Activated T-cell treated with anti-CD3 and anti-CD28 coated beads, Interleukin-2, amount 50 U/mL, for 24 hours (primary cell): ENCODE results near the gene LRGUK.
"Not testable (repeated sequence)": the region's sequence is repeated elsewhere in the genome, so short reads cannot be mapped to it uniquely, and the experiment has no call there.

ENCODE experiments used
- DNase-seq: peaks from one replicate; pipeline ENCODE4 v3.0.0-alpha.2; 2020
- H3K27ac Mint-ChIP-seq: 2 replicates; pipeline ENCODE4 v1.8.0; 2020; ENCODE audit warnings: mild to moderate bottlenecking, mixed read lengths
- H3K27me3 Mint-ChIP-seq: 2 replicates; pipeline ENCODE4 v1.8.0; 2020; ENCODE audit warnings: mixed read lengths
- H3K36me3 Mint-ChIP-seq: 2 replicates; pipeline ENCODE4 v1.8.0; 2020; ENCODE audit warnings: low read depth, mixed read lengths
- H3K4me1 Mint-ChIP-seq: 2 replicates; pipeline ENCODE4 v1.8.0; 2020; ENCODE audit warnings: low read depth, mixed read lengths
- H3K4me3 Mint-ChIP-seq: 2 replicates; pipeline ENCODE4 v1.8.0; 2020; ENCODE audit warnings: mild to moderate bottlenecking, moderate library complexity, mixed read lengths
- H3K9me3 Mint-ChIP-seq: 2 replicates; pipeline ENCODE4 v1.8.0; 2020; ENCODE audit warnings: mixed read lengths

LRGUK gene

GRCh38 chr7:134279898-134280297, 152.8 kb downstream of the LRGUK start:
- Mint-ChIP-seq H3K27ac (no peak overlapping the region), H3K4me3 (no peak overlapping the region), H3K36me3 (no peaks in the 10 kb centered on the region), H3K4me1 (no peaks in the 10 kb centered on the region), H3K9me3 (no peaks in the 10 kb centered on the region), H3K27me3 (peaks cover 70% of the 10 kb centered on the region)
- no peak for DNase-seq

- H3K4me3 Mint-ChIP-seq = no peak overlapping the region
- no peaks in the 10 kb centered on the region for H3K4me1 Mint-ChIP-seq
- no peaks in the 10 kb centered on the region for H3K36me3 Mint-ChIP-seq
- H3K9me3 Mint-ChIP-seq = no peaks in the 10 kb centered on the region
- H3K27me3 Mint-ChIP-seq = peaks cover 69% of the 10 kb centered on the region
- H3K27ac Mint-ChIP-seq = no peak overlapping the region
- DNase-seq = no peak
Measured at GRCh38 chr7:134280508-134280907, 153.4 kb downstream of the LRGUK start.

GRCh38 chr7:134284011-134284410, 156.9 kb downstream of the LRGUK start:
- H3K4me3 Mint-ChIP-seq = no peak overlapping the region
- no peak for DNase-seq
- no peak overlapping the region for H3K27ac Mint-ChIP-seq
- no peaks in the 10 kb centered on the region for H3K36me3 Mint-ChIP-seq
- H3K4me1 Mint-ChIP-seq = no peaks in the 10 kb centered on the region
- H3K27me3 Mint-ChIP-seq = peaks cover 42% of the 10 kb centered on the region
- H3K9me3 Mint-ChIP-seq = no peaks in the 10 kb centered on the region

- H3K27me3 Mint-ChIP-seq = peaks cover 36% of the 10 kb centered on the region
- H3K4me3 Mint-ChIP-seq = no peak overlapping the region
- H3K9me3 Mint-ChIP-seq = no peaks in the 10 kb centered on the region
- no peaks in the 10 kb centered on the region for H3K4me1 Mint-ChIP-seq
- H3K27ac Mint-ChIP-seq = no peak overlapping the region
- DNase-seq = no peak
- no peaks in the 10 kb centered on the region for H3K36me3 Mint-ChIP-seq
Measured at GRCh38 chr7:134284952-134285351, 157.8 kb downstream of the LRGUK start.

- peaks cover 15% of the 10 kb centered on the region for H3K27me3 Mint-ChIP-seq
- no peak overlapping the region for H3K4me3 Mint-ChIP-seq
- no peaks in the 10 kb centered on the region for H3K9me3 Mint-ChIP-seq
- H3K27ac Mint-ChIP-seq = no peak overlapping the region
- H3K4me1 Mint-ChIP-seq = no peaks in the 10 kb centered on the region
- peaks cover 18% of the 10 kb centered on the region for H3K36me3 Mint-ChIP-seq
- no peak for DNase-seq
Measured at GRCh38 chr7:134287916-134288659, 160.9 kb downstream of the LRGUK start.

- no peaks in the 10 kb centered on the region for H3K4me1 Mint-ChIP-seq
- no peak overlapping the region for H3K27ac Mint-ChIP-seq
- peaks cover 7% of the 10 kb centered on the region for H3K27me3 Mint-ChIP-seq
- peaks cover 29% of the 10 kb centered on the region for H3K36me3 Mint-ChIP-seq
- DNase-seq = no peak
- H3K9me3 Mint-ChIP-seq = no peaks in the 10 kb centered on the region
- H3K4me3 Mint-ChIP-seq = no peak overlapping the region
Measured at GRCh38 chr7:134289423-134289822, 162.3 kb downstream of the LRGUK start.

- Mint-ChIP-seq H3K4me3 (no peak overlapping the region), H3K27ac (no peak overlapping the region), H3K4me1 (no peaks in the 10 kb centered on the region), H3K9me3 (no peaks in the 10 kb centered on the region), H3K27me3 (peaks cover 3% of the 10 kb centered on the region), H3K36me3 (peaks cover 33% of the 10 kb centered on the region)
- no peak for DNase-seq
Measured at GRCh38 chr7:134289841-134290240, 162.7 kb downstream of the LRGUK start.

- Mint-ChIP-seq H3K27ac (no peak overlapping the region), H3K9me3 (no peaks in the 10 kb centered on the region), H3K4me1 (no peaks in the 10 kb centered on the region), H3K4me3 (no peak overlapping the region), H3K27me3 (no peaks in the 10 kb centered on the region), H3K36me3 (peaks cover 38% of the 10 kb centered on the region)
- no peak for DNase-seq
Measured at GRCh38 chr7:134290286-134290685, 163.1 kb downstream of the LRGUK start.

- H3K9me3 Mint-ChIP-seq = no peaks in the 10 kb centered on the region
- peaks cover 63% of the 10 kb centered on the region for H3K36me3 Mint-ChIP-seq
- no peaks in the 10 kb centered on the region for H3K4me1 Mint-ChIP-seq
- no peak overlapping the region for H3K4me3 Mint-ChIP-seq
- H3K27ac Mint-ChIP-seq = no peak overlapping the region
- no peak for DNase-seq
- no peaks in the 10 kb centered on the region for H3K27me3 Mint-ChIP-seq
Measured at GRCh38 chr7:134293002-134293740, 166.0 kb downstream of the LRGUK start.

GRCh38 chr7:134295982-134296381, 168.8 kb downstream of the LRGUK start:
- not testable (repeated sequence) for H3K4me3 Mint-ChIP-seq, H3K27me3 Mint-ChIP-seq, H3K4me1 Mint-ChIP-seq

GRCh38 chr7:134297489-134297888, 170.3 kb downstream of the LRGUK start:
- DNase-seq = no peak
- no peak overlapping the region for H3K4me3 Mint-ChIP-seq
- no peaks in the 10 kb centered on the region for H3K27me3 Mint-ChIP-seq
- H3K4me1 Mint-ChIP-seq = no peaks in the 10 kb centered on the region
- peaks cover 90% of the 10 kb centered on the region for H3K36me3 Mint-ChIP-seq
- no peak overlapping the region for H3K27ac Mint-ChIP-seq
- H3K9me3 Mint-ChIP-seq = no peaks in the 10 kb centered on the region

More at GRCh38 chr7:134295982-134296381, 168.8 kb downstream of the LRGUK start:
- H3K27ac Mint-ChIP-seq, DNase-seq, H3K9me3 Mint-ChIP-seq: not testable (repeated sequence)
- H3K36me3 Mint-ChIP-seq = peaks cover 85% of the 10 kb centered on the region

- H3K36me3 Mint-ChIP-seq = peaks cover 92% of the 10 kb centered on the region
- H3K9me3 Mint-ChIP-seq = no peaks in the 10 kb centered on the region
- H3K4me1 Mint-ChIP-seq = no peaks in the 10 kb centered on the region
- H3K27me3 Mint-ChIP-seq = no peaks in the 10 kb centered on the region
- no peak overlapping the region for H3K4me3 Mint-ChIP-seq
- no peak for DNase-seq
- no peak overlapping the region for H3K27ac Mint-ChIP-seq
Measured at GRCh38 chr7:134298902-134299683, 172.0 kb downstream of the LRGUK start.

GRCh38 chr7:134300988-134301387, 173.8 kb downstream of the LRGUK start:
- Mint-ChIP-seq H3K27ac (no peak overlapping the region), H3K4me1 (no peaks in the 10 kb centered on the region), H3K27me3 (no peaks in the 10 kb centered on the region), H3K36me3 (peaks cover 87% of the 10 kb centered on the region), H3K4me3 (no peak overlapping the region), H3K9me3 (no peaks in the 10 kb centered on the region)
- no peak for DNase-seq

GRCh38 chr7:134301592-134301991, 174.5 kb downstream of the LRGUK start:
- peaks cover 86% of the 10 kb centered on the region for H3K36me3 Mint-ChIP-seq
- no peak for DNase-seq
- no peaks in the 10 kb centered on the region for H3K4me1 Mint-ChIP-seq
- H3K4me3 Mint-ChIP-seq = no peak overlapping the region
- no peak overlapping the region for H3K27ac Mint-ChIP-seq
- H3K27me3 Mint-ChIP-seq = no peaks in the 10 kb centered on the region
- H3K9me3 Mint-ChIP-seq = no peaks in the 10 kb centered on the region

GRCh38 chr7:134302120-134302519, 175.0 kb downstream of the LRGUK start:
- DNase-seq = no peak
- peaks cover 83% of the 10 kb centered on the region for H3K36me3 Mint-ChIP-seq
- no peaks in the 10 kb centered on the region for H3K27me3 Mint-ChIP-seq
- H3K9me3 Mint-ChIP-seq = no peaks in the 10 kb centered on the region
- no peak overlapping the region for H3K4me3 Mint-ChIP-seq
- no peak overlapping the region for H3K27ac Mint-ChIP-seq
- H3K4me1 Mint-ChIP-seq = no peaks in the 10 kb centered on the region
